Osteocyte (in vitro differentiated cells): ENCODE data around the gene CD8B. TPM values are rescaled to one million over a fixed set of nuclear protein-coding genes. Genes with fewer than 3 reads are reported as not detected.

Experiments used
- DNase-seq: peaks from one replicate; pipeline ENCODE4 v3.0.0; 2021; ENCODE audit warnings: mixed read lengths; ENCODE audit not compliant: unreplicated experiment; ENCODE audit errors: extremely low spot score
- H3K27ac Mint-ChIP-seq: one replicate; pipeline ENCODE4 v1.8.0; 2021; ENCODE audit warnings: mild to moderate bottlenecking, mixed read lengths; ENCODE audit not compliant: unreplicated experiment
- H3K27me3 Mint-ChIP-seq: one replicate; pipeline ENCODE4 v1.8.0; 2021; ENCODE audit warnings: mixed read lengths; ENCODE audit not compliant: unreplicated experiment
- H3K36me3 Mint-ChIP-seq: one replicate; pipeline ENCODE4 v1.8.0; 2021; ENCODE audit warnings: mixed read lengths; ENCODE audit not compliant: unreplicated experiment
- H3K4me1 Mint-ChIP-seq: one replicate; pipeline ENCODE4 v1.8.0; 2021; ENCODE audit warnings: mixed read lengths; ENCODE audit not compliant: unreplicated experiment
- H3K4me3 Mint-ChIP-seq: one replicate; pipeline ENCODE4 v1.8.0; 2021; ENCODE audit warnings: mild to moderate bottlenecking, moderate library complexity, mixed read lengths; ENCODE audit not compliant: unreplicated experiment
- H3K9me3 Mint-ChIP-seq: one replicate; pipeline ENCODE4 v1.8.0; 2021; ENCODE audit warnings: mixed read lengths; ENCODE audit not compliant: unreplicated experiment
- CTCF ChIP-seq: fragments of 200-600 bp; sonication (generic); IDR thresholded peaks from 2 replicates; pipeline ENCODE4 v1.5.0; 2021; ENCODE audit warnings: antibody characterized with exemption, mild to moderate bottlenecking, moderate library complexity
- total RNA-seq: library from RNA; stranded (reverse); gene quantifications from 2 replicates; pipeline ENCODE4 v1.2.1, GENCODE V29; 2021

CD8B gene
- total RNA-seq, 1 donor from 2014 or later: not detected

GRCh38 chr2:86789687-86790133 is 72.0 kb downstream of the CD8B start:
- TF ChIP-seq CTCF: no peak
- Mint-ChIP-seq H3K27me3 (peaks cover 81% of the 10 kb centered on the region), H3K27ac (no peak overlapping the region), H3K9me3 (no peaks in the 10 kb centered on the region), H3K36me3 (no peaks in the 10 kb centered on the region), H3K4me1 (peaks cover 6% of the 10 kb centered on the region), H3K4me3 (no peak overlapping the region)
- DNase-seq: no peak

- Mint-ChIP-seq H3K27ac (no peak overlapping the region), H3K9me3 (no peaks in the 10 kb centered on the region), H3K4me3 (no peak overlapping the region), H3K4me1 (peaks cover 6% of the 10 kb centered on the region), H3K36me3 (no peaks in the 10 kb centered on the region), H3K27me3 (peaks cover 79% of the 10 kb centered on the region)
- TF ChIP-seq CTCF: no peak
- no peak for DNase-seq
Measured at GRCh38 chr2:86788881-86789686, 72.6 kb downstream of the CD8B start.

GRCh38 chr2:86788165-86788564 is 73.5 kb downstream of the CD8B start:
- Mint-ChIP-seq H3K36me3 (no peaks in the 10 kb centered on the region), H3K27ac (no peak overlapping the region), H3K27me3 (peaks cover 73% of the 10 kb centered on the region), H3K4me1 (peaks cover 6% of the 10 kb centered on the region), H3K4me3 (no peak overlapping the region), H3K9me3 (no peaks in the 10 kb centered on the region)
- no peak for DNase-seq
- TF ChIP-seq CTCF: no peak

DNA sequence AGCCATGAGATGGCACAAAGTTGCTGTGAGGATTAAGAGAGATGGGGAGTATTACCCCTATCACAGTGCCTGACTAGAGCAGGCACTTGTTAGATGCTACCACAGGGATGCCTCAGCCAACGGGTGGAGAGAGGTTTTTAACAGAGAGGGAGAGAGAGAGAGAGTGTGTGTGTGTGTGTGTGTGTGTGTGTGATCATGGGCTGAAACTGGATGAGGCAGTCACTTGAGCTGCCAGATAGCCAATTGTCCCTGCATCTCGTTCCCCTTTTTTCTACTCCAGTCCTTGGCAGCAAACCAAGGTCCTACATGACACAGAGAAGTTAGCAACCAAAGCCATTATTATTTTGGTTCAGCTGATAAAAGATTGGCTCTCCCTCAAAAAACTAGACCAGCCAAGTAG is 74.0 kb downstream of the CD8B start:
- Mint-ChIP-seq H3K27ac (no peak overlapping the region), H3K4me3 (no peak overlapping the region), H3K4me1 (peaks cover 6% of the 10 kb centered on the region), H3K27me3 (peaks cover 69% of the 10 kb centered on the region), H3K9me3 (no peaks in the 10 kb centered on the region), H3K36me3 (no peaks in the 10 kb centered on the region)
- TF ChIP-seq CTCF: no peak
- DNase-seq: no peak

- Mint-ChIP-seq H3K4me1 (peaks cover 3% of the 10 kb centered on the region), H3K27me3 (peaks cover 60% of the 10 kb centered on the region), H3K27ac (no peak overlapping the region), H3K36me3 (no peaks in the 10 kb centered on the region), H3K4me3 (no peak overlapping the region), H3K9me3 (no peaks in the 10 kb centered on the region)
- no peak for DNase-seq
- TF ChIP-seq CTCF: no peak
Measured at GRCh38 chr2:86786001-86786536, 75.6 kb downstream of the CD8B start.
